GM23338 (cell line): ENCODE data around the gene PRR14.

Experiments
- CREB1 ChIP-seq: fragments of 250-450 bp; sonication (Bioruptor Pico); IDR thresholded peaks from 2 replicates; pipeline ENCODE4 v1.5.0; 2020; ENCODE audit warnings: low read depth, mild to moderate bottlenecking, moderate library complexity
- CTCF ChIP-seq, 2 experiments: fragments of 200-600 bp in 1 of 2; sonication (generic) in 1 of 2; conservative IDR thresholded peaks; 2 replicates each; pipeline versions ENCODE4 v1.5.1 to v1.6.1; 2016 to 2017; ENCODE audit warnings: antibody characterized with exemption in 2 of 2, low read depth in 2 of 2, mild to moderate bottlenecking in 2 of 2, moderate library complexity in 1 of 2
- ETS1 ChIP-seq: IDR thresholded peaks from 2 replicates; pipeline ENCODE4 v1.6.1; 2016; ENCODE audit warnings: antibody characterized with exemption
- EZH2 ChIP-seq: fragments of 200-600 bp; sonication (generic); IDR thresholded peaks from one replicate; pipeline ENCODE4 v1.8.0; 2017; ENCODE audit warnings: antibody characterized with exemption, mild to moderate bottlenecking, low read depth; ENCODE audit not compliant: unreplicated experiment
- EZH2phosphoT487 ChIP-seq: fragments of 200-600 bp; sonication (generic); IDR thresholded peaks from one replicate; pipeline ENCODE4 v1.8.1; 2018; ENCODE audit warnings: antibody characterized with exemption; ENCODE audit not compliant: unreplicated experiment
- JUNB ChIP-seq: IDR thresholded peaks from one replicate; pipeline ENCODE4 v1.6.1; 2016; ENCODE audit warnings: antibody characterized with exemption; ENCODE audit not compliant: unreplicated experiment
- NANOG ChIP-seq: IDR thresholded peaks from 2 replicates; pipeline ENCODE4 v1.6.1; 2016; ENCODE audit warnings: antibody characterized with exemption, borderline replicate concordance
- POLR2AphosphoS5 ChIP-seq: IDR thresholded peaks from 2 replicates; pipeline ENCODE4 v1.6.1; 2016; ENCODE audit warnings: antibody characterized with exemption, low read depth
- REST ChIP-seq: IDR thresholded peaks from one replicate; pipeline ENCODE4 v1.6.1; 2018; ENCODE audit warnings: antibody characterized with exemption; ENCODE audit not compliant: unreplicated experiment
- STAT1 ChIP-seq: IDR thresholded peaks from one replicate; pipeline ENCODE4 v1.6.1; 2016; ENCODE audit warnings: antibody characterized with exemption; ENCODE audit not compliant: unreplicated experiment
- ZNF114 ChIP-seq: fragments of 250-450 bp; sonication (Bioruptor Pico); IDR thresholded peaks from 2 replicates; pipeline ENCODE4 v1.5.0; 2020; ENCODE audit warnings: mild to moderate bottlenecking, moderate library complexity
- ZNF331 ChIP-seq: fragments of 250-450 bp; sonication (Bioruptor Pico); IDR thresholded peaks from 2 replicates; pipeline ENCODE4 v1.5.0; 2020; ENCODE audit warnings: low read depth, mild to moderate bottlenecking, moderate library complexity
- ZNF462 ChIP-seq: fragments of 250-450 bp; sonication (Bioruptor Pico); IDR thresholded peaks from 2 replicates; pipeline ENCODE4 v1.5.0; 2020; ENCODE audit warnings: mild to moderate bottlenecking, moderate library complexity

GRCh38 chr16:30636599-30636998 is 14.2 kb upstream of the PRR14 start:
- no peak for TF ChIP-seq EZH2phosphoT487
- TF ChIP-seq CTCF (conservative IDR thresholded peaks at IDR 0.05; ENCODE audit: low read depth in 2 of 2): no peak
- no peak for TF ChIP-seq JUNB
- TF ChIP-seq POLR2AphosphoS5: no peak
- TF ChIP-seq EZH2: no peak
- TF ChIP-seq ZNF462 (CRISPR knock-in tag): no peak
- TF ChIP-seq REST: no peak
- no peak for TF ChIP-seq CREB1
- TF ChIP-seq ETS1: no peak
- no peak for TF ChIP-seq ZNF114 (CRISPR knock-in tag)
- no peak for TF ChIP-seq ZNF331 (CRISPR knock-in tag)
- no peak for TF ChIP-seq NANOG
- TF ChIP-seq STAT1: no peak
